ENCODE measurements around the gene KRTAP19-3. TPM values are rescaled to one million over a fixed set of nuclear protein-coding genes. Genes with fewer than 3 reads are reported as not detected.
A peak's percentile ranks its signal among the peaks of the same experiment; 100 is the strongest.
"Not testable (repeated sequence)": the region's sequence is repeated elsewhere in the genome, so short reads cannot be mapped to it uniquely, and the experiment has no call there.

Gene KRTAP19-3
- total RNA-seq: not detected
- long read RNA-seq: 0 reads

- no peak for DNase-seq
- intact Hi-C loops (cut with DNase I): no loop called here
- ATAC-seq (ENCODE audit: poor library complexity): no peak
Observed at GRCh38 chr21:30491963-30492428, at the start of gene KRTAP19-3. Gene KRTAP19-3, minus strand, starts transcription at chr21:30492013. Its CDS starts 56 bp downstream, at chr21:30491957.

GRCh38 chr21:30518876-30519275 is 27.1 kb upstream of the KRTAP19-3 start:
- intact Hi-C loops (cut with DNase I): no loop called here
- DNase-seq (no peak), ATAC-seq (ENCODE audit: poor library complexity) (no peak)

- intact Hi-C loops (cut with DNase I): no loop called here
- DNase-seq (no peak), ATAC-seq (ENCODE audit: poor library complexity) (no peak)
Observed at GRCh38 chr21:30515681-30516080, 23.9 kb upstream of the KRTAP19-3 start.

- intact Hi-C loops (cut with DNase I); DNase-seq; ATAC-seq (ENCODE audit: poor library complexity): not testable (repeated sequence)
Observed at GRCh38 chr21:30505621-30506205, 13.9 kb upstream of the KRTAP19-3 start.

GRCh38 chr21:30502041-30502440 is 10.2 kb upstream of the KRTAP19-3 start, which contains the start of gene KRTAP19-5:
Gene KRTAP19-5, minus strand, starts transcription at chr21:30502141. Its CDS starts 51 bp downstream, at chr21:30502090.
- intact Hi-C loops (cut with DNase I): no loop called here
- DNase-seq: no peak
- ATAC-seq (ENCODE audit: poor library complexity): no peak

- intact Hi-C loops (cut with DNase I): no loop called here
- ATAC-seq (ENCODE audit: poor library complexity) (no peak), DNase-seq (no peak)
Observed at GRCh38 chr21:30497065-30497464, 5.3 kb upstream of the KRTAP19-3 start, which contains the start of gene KRTAP19-4. Gene KRTAP19-4, minus strand, starts transcription at chr21:30497165. Its CDS starts 55 bp downstream, at chr21:30497110.

- intact Hi-C loops (cut with DNase I): no loop called here
- ATAC-seq (ENCODE audit: poor library complexity) (no peak), DNase-seq (no peak)
Observed at GRCh38 chr21:30487336-30487735, 4.5 kb downstream of the KRTAP19-3 start, which contains the start of gene KRTAP19-2. Gene KRTAP19-2, minus strand, starts transcription at chr21:30487436. Its CDS starts 88 bp downstream, at chr21:30487348.

GRCh38 chr21:30486180-30486579 is 5.6 kb downstream of the KRTAP19-3 start:
- no peak for ATAC-seq (ENCODE audit: poor library complexity)
- DNase-seq: no peak
- intact Hi-C loops (cut with DNase I): no loop called here

GRCh38 chr21:30482130-30482529 is 9.7 kb downstream of the KRTAP19-3 start:
- intact Hi-C loops (cut with DNase I): no loop called here
- DNase-seq (no peak), ATAC-seq (ENCODE audit: poor library complexity) (peak; percentile 59)

- intact Hi-C loops (cut with DNase I): no loop called here
- ATAC-seq (ENCODE audit: poor library complexity): no peak
- DNase-seq: peak; percentile 28
Observed at GRCh38 chr21:30480145-30480544, 11.7 kb downstream of the KRTAP19-3 start, which contains the start of gene KRTAP19-1. Gene KRTAP19-1, minus strand, starts transcription at chr21:30480367. Its CDS starts 50 bp downstream, at chr21:30480317.

GRCh38 chr21:30479259-30479658 is 12.6 kb downstream of the KRTAP19-3 start:
- DNase-seq (no peak), ATAC-seq (ENCODE audit: poor library complexity) (peak; percentile 18)
- intact Hi-C loops (cut with DNase I): no loop called here

- ATAC-seq (ENCODE audit: poor library complexity): no peak
- no peak for DNase-seq
- intact Hi-C loops (cut with DNase I): no loop called here
Observed at GRCh38 chr21:30478004-30478403, 13.8 kb downstream of the KRTAP19-3 start.

- DNase-seq (no peak), ATAC-seq (ENCODE audit: poor library complexity) (no peak)
- intact Hi-C loops (cut with DNase I): no loop called here
Observed at GRCh38 chr21:30468900-30469714, 22.7 kb downstream of the KRTAP19-3 start.

GRCh38 chr21:30463713-30464112 is 28.1 kb downstream of the KRTAP19-3 start:
- intact Hi-C loops (cut with DNase I): no loop called here
- ATAC-seq (ENCODE audit: poor library complexity): no peak
- no peak for DNase-seq

GRCh38 chr21:30448514-30448913 is 43.3 kb downstream of the KRTAP19-3 start:
- ATAC-seq (ENCODE audit: poor library complexity) (no peak), DNase-seq (no peak)
- intact Hi-C loops (cut with DNase I): loop anchor here (10.0 kb wide), 1 partner anchor 286 kb away; no protein-coding TSS in a partner anchor

- ATAC-seq (ENCODE audit: poor library complexity) (no peak), DNase-seq (no peak)
- intact Hi-C loops (cut with DNase I): loop anchor here (10.0 kb wide), 1 partner anchor 288 kb away; no protein-coding TSS in a partner anchor
Observed at GRCh38 chr21:30447056-30447455, 44.8 kb downstream of the KRTAP19-3 start.

- intact Hi-C loops (cut with DNase I): loop anchor here (10.0 kb wide), 1 partner anchor 291 kb away; no protein-coding TSS in a partner anchor
- no peak for ATAC-seq (ENCODE audit: poor library complexity)
- DNase-seq: no peak
Observed at GRCh38 chr21:30444204-30444603, 47.6 kb downstream of the KRTAP19-3 start.

GRCh38 chr21:30443226-30443625 is 48.6 kb downstream of the KRTAP19-3 start:
- intact Hi-C loops (cut with DNase I): loop anchor here (10.0 kb wide), 1 partner anchor 292 kb away; no protein-coding TSS in a partner anchor
- ATAC-seq (ENCODE audit: poor library complexity): no peak
- DNase-seq: no peak

Data from Right ventricle myocardium superior (tissue), 1 donor.